HT1080 (cell line): ENCODE measurements around the gene DCAKD. TPM values are rescaled to one million over a fixed set of nuclear protein-coding genes. Genes with fewer than 3 reads are reported as not detected.

Experiments
- DNase-seq: peaks from one replicate; pipeline ENCODE4 v3.0.0-alpha.2; 2015; ENCODE audit warnings: low read depth
- total RNA-seq: library from RNA; depleted of rRNA; stranded (reverse); fragments of >200 nt; shearing (Covaris generic); gene quantifications from 2 replicates; pipeline ENCODE4 v1.2.3, GENCODE V29; 2014

Gene DCAKD
- total RNA-seq, 1 experiment from 2014 or later, result 23.1 TPM

DNA sequence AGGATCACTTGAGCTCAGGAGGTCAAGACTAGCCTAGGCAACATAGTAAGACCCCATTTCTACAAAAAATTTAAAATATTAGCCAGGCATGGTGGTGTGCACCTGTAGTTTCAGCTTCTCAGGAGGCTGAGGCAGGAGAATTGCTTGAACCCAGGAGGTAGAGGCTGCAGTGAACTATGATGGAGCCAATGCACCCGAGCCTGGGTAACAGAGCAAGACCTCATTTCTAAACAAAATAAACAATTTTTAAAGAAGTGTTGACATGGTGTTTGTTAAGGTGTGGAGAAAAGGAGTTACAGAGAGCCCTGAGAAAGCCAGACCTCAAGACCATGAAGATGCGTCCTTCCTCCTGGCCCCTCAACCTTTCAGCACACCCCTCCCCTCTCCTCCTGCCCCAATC is 45.7 kb downstream of the DCAKD start:
- DNase-seq, result no peak

DNA sequence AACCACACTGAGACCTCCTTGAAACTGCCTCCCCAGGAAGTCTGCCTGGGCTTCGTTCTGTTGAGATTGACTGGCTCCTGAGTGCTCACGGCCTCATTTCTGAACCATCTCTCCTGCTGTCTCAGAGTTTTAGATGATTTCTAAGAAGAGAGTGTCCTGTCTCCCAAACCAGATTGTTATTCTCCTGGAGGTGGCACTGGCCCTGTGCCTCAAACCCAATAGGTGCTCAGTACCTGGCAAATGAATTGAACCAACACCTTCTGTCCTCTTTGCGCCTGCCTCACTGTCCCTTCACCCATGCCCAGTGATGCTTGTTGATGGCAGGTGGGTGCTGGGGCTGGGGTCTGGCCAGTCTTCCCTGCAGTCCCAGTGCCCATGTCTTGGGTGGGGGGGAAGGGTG is 47.0 kb downstream of the DCAKD start:
- no peak for DNase-seq

DNA sequence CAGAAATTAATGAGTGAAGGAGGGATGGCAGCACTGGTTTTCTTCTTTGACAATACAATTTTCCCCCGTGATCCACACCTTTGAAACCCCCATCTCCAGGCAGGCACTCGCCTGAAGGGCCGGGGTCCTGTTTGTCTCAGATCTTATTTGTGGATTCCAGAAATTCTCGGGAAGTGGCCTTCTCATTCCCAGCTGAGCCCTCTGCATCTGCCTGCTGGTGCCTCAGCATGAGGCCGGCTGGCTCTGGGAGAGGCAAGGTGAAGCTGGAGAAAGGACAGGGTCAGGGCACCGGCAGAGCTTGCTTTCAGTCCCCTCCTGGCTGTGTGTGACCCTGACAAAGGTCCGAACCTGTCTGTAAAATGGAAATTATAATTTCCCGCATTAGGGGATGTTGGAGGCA is 47.6 kb downstream of the DCAKD start:
- no peak for DNase-seq

DNA sequence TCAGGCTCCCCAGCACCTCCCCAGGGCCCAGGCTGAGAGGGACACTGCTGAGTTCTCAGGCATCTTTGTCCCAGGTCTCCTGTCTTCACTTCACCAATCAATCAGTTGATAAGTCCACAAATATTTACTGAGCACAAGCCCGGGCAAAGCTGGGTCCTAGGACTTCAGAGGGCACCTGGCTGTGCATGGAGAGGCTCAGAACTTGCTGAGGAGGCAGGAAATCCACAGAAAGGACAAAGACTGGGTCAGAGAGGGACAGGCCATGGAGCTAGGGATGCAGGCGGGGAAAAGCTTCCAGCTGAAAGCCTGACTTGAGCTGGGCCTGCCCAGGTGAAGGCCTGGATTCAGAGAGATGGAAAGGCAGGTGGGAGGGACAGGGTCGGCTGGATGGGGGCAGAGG is 50.1 kb downstream of the DCAKD start:
- no peak for DNase-seq

DNA sequence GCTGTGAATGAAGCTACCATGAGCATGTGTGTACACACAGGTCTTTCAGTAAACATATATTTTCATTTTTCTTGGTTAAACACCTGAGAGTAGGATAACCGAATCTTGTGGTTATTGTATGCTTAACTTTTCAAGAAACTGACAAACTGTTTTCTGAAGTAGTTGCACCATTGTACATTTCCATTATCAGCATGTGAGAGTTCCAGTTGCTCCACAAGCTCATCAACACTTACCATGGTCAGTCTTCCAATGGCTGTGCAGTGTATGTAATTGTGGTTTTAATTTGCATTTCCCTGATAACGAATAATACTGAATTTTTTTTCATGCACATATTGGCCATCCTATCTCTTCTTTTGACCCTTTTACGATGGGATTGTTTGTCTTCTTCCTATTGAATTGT is 52.0 kb downstream of the DCAKD start:
- DNase-seq, result no peak

DNA sequence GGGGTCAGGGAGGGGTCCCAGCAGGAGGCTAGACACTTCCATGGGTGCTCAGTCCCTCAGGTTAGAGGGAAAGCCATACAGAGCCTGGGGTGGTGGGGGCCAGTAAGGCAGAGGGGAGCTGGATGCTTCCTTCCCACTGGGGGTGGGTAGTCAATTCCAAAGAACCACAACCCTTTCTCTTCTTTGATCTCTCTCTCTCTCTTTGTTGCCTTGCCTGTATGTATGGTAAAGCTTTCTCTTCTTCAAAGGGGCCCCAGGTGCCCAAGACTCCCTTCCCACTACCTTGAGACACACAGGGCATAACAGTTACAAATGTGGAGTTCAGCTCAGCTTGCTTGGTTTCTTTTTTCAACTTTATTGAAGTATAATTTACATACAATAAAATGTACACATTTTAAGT is 52.8 kb downstream of the DCAKD start:
- DNase-seq, result no peak

DNA sequence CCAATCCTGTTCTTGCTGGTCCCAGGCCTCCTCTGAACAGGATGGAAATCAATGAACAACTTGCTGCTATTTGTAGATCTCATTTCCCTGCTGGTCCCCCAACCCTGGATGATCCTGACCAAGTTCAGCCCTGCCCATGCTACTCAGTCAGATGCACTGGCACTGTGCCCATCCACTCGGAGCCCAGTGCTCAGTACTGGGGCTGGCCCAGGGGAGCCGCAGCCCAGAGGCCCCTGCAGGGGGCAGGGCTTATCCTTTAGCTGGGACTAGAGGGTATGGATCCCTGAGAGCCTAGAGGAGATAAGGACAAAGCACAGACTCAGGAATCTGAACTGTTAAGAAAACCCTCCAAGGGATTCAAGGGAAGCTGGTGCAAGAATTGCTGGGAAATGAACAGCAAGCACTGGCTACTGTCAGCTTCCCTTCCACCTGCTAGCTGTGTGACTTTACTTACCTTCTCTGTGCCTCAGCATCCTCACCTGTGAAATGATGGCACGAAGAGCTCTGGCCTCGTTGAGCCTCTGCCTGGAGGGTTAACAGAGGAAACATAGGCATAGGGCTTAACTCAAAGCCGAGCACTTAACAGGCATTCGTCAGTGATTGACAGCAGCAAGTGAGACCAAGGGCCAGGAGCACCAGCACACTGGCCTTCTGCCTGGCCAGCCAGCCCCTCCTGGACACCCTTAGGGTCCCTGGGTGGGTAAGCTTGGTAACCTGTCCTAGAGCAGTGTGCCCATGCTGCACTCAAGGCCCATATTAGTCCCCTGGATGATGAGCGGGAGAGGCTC is 53.5 kb downstream of the DCAKD start:
- no peak for DNase-seq

DNA sequence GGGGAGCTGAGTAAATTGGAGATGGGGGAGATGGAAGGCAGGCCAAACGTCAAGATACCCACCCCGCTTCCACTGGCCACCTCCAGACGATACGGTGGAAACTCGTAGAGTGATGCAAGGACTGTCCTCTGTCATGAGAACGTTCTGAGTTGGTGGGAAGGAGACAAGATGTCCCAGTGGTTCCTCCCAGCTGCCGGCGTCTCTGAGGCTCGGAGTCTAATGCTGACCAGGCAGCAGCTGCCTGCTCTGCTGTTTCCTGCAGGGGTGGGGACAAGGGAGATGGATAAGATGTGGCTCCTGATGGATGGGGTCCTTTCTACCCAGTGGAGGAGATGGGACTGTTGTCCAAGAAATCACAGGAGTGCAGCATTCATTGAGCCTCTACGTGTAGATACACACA is 55.1 kb downstream of the DCAKD start:
- DNase-seq, result no peak

DNA sequence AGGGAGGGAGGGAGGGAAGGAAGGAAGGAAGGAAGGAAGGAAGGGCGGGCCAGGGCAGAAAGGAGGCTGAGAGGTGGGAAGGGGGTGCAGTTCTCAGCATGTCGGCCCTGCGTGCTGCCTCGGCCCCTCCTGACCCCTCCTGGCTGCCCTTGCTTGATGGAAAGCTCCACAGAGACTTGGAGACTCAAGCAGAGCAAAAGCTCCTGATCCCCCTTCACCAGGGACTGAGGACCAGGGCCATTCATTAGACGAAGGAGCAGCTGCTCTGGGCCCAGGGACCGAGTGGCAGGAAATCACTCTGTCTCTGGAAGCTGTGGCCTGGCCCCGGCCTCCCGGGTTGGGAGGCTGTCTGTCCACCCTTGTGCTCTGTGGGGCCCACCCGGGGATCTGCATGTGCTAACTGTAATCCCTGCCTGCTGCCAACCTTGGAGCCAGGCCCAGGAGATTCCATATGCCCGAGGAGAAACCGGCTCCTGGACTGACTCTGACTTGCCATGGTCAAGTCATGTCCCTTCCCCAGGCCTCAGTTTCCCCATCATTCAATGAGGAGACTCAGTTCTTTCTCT is 55.9 kb downstream of the DCAKD start:
- no peak for DNase-seq

DNA sequence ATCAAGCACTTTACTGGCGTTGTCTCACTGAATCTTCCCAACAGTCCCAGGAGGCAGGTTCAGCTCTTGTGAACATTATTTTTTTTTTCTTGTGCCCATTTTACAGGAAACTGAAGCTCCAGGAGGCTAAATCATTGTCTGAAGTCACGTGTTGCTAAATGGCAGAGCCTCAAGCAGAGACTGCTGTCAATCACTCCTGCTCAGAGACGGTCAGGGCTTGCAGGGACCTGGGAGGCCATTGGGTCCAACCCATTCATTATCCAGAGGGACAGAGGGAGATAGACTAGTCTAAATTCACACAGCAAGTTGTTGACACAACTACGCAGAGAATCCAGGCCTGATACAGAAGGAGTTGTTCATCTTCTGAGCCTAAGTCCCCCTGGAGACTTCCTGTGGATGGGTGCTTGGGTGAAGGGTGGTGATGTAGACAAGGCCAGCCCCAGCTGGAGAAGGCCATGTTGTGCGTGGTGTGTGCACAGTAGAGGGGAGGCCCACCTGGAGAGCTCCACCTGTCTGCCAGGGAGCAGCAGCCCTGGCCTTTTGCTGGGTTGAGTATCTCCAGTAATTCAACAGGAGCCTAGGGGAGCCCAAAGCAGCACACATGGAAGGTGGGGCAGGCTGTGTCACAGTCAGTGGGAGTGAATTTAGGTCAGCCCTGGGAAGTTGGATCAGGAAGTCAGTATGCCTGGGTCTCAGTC is 59.0 kb downstream of the DCAKD start:
- no peak for DNase-seq

DNA sequence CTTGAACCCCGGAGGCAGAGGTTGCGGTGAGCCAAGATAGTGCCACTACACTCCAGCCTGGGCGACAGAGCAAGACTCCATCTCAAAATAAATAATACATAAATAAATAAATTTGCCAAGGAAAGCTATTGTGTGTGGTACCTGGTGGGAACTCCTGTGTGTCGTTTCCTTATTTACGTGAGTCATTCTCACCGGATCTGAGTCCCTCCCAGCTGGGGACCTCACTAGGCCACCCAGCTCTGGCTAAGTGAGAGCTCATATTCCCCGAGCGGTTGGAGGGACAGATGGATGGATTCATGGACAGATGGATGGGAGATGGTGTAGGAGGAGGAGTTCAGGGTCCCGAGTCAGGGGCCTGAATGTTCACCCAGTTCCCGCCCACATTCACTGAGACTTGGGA is 60.4 kb downstream of the DCAKD start:
- peak; percentile 47 for DNase-seq

DNA sequence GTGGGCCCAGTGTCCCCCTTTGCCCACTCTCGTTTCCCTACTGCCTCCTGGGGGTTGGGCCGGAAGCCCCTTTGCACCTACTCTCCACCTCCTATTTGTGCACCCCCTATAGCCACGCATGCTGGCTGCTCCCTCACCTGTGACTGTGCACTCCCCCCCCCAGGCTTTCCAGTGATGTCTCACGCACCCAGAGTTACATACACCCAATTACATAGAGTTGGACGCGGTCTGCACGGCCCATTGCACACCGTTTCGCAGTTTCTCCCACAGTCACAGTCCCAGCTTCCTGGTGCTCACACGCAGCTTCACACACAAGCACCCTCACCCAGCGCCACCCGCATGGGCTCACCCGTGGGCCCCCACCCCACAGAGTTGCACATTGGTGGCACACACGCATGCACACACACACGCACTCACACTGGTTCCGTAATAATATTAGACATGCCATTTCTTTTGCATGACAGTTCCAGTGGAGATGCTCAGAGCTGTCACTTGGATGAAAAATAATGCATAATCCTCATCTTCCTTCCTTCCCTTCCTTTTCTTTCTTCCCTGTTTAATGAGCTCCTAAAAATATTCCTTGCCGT is 61.8 kb downstream of the DCAKD start:
- no peak for DNase-seq

DNA sequence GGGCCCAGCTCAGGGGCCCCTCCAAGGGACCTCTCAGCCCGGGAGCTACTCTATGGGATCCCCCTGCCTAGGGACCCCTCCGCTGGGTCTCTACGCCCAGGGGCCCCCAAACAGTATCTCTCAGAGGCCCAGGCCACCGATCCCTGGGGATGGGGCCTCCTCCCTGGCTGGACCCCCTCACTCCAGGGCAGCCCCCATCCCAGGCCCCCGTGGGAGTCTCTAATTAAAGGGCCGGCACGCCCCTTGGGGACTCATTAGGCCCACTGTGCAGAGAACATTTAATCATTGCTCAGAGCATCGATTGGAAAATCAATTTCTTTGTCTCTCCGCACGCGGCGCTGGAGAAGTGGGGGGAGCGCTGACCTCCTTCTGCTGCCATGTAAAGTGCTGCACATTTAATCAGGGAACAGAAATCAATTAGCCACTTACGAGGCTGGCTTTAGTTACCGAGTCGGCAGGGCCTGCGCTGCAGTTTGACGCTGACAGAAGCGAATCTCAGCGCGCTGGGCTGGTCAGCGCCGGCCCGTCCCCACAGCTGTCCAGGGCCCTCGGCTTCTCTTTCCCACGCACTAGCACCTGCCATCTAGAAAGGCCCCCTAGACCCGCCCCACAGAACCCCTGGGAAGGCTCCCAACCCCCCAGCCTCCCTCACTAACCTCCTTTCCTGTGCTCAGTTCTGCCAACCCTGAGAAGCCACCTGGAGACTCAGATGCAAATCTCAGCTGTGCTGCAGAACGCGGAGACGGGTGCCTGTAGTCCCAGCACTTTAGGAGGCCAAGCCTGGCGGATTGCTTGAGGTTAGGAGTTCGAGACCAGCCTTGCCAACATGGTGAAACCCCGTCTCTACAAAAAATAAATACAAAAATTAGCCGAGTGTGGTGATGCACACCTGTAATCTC is 63.1 kb downstream of the DCAKD start:
- no peak for DNase-seq

DNA sequence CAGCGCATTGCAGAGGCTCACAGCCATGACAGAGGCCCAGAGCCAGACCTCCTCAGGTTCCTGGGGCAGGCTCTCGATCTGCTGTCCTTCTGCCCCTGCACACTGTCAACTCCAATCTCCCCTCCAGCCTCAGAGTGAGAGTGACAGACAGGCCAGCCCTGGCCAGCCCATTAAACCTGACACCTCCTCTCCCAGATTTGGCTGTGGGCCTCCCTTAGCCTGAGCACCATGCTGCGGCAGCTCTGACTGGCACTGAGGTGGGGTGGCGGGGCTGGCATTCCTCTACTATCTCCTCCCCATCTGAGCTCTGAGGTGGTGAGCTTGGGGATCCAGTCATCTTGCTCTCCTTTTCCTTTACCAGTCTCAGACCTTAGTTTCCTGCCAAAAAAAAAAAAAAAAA is 67.9 kb downstream of the DCAKD start:
- no peak for DNase-seq

DNA sequence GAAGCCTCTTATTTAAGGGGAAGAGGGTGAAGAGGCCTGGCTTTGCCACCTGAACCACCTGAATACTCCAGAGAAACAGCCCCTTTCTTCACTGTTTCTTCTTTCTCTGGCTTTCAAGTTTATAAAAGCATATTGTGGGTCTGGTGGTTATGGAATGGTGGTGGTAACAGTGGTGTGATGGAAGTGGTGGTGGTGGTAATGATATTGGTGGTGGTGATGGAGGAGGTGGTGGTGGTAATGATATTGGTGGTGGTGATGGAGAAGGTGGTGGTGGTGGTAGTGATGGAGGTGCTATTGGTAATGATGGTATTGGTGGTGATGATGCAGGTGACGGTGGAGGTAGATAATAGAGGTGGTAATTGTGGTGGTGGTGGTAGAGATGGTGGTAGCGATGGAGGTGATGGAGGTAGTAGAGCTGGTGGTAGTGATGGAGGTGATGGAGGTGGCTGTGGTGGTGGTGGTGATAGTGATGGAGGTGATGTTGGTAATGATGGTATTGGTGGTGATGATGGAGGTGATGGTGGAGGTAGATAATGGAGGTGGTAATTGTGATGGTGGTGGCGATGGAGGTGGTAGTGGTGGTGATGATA is 69.2 kb downstream of the DCAKD start:
- DNase-seq, result no peak

DNA sequence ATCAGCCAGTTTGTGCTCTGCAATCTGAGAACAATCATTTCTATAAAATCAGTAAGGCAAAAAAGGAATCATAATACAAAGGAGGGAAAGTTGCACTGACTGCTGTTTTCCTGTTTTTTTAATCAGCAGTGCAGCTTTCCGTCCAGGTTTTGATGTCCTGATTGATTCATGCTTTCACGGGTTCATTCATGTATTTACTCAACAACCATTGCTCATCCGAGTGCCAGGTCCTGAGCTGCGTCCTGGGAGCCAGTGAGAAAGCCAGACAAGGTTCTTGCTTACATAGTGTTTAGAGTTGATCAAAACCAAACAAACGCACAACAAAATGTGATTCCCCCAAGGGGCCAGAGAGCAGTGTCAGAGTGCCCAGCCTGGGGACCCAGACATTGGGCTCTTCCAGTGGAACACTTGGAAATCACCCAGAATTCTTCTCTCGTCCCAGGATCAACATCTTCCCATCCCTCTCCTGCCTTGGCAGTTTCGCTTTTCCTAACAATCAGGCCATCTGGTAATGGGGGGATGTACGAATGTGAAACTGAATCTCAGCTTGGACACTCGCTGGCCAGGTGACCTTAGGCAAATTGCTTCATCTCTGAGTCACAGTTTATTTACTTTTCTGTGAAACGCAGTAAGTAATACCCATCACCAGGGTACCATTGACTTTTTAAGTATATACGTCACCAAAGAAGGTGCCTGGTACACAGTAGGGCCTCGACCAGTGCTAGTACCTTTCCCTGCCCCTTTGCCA is 70.0 kb downstream of the DCAKD start:
- peak; percentile 64 for DNase-seq

DNA sequence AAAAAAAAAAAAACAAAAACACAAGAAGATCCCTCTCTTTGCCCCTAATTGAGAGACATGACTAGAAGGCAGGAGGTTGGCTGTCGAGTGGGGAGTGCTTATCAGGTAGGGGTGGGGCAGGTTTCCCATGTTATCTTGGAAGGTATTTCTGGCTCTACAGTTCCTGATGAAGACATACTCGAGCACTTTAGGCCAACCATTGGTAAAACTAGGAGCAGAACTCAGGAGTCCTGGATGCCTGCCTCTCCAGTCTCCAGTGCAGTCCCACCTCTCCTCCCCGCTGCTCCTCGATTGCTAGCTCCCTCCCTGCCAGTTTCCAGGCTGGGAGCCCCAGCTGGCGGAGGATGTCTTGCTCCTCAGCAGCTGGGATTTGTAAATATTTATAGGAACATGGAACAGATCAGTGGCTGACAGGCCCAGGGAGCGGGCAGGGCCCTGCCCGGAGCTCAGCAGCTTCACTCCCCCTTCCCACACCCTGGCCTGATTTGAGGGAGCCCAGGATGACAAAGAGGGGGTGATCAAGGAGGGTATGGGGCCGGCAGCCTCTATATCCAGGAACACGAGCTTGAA is 71.9 kb downstream of the DCAKD start:
- DNase-seq, result no peak

DNA sequence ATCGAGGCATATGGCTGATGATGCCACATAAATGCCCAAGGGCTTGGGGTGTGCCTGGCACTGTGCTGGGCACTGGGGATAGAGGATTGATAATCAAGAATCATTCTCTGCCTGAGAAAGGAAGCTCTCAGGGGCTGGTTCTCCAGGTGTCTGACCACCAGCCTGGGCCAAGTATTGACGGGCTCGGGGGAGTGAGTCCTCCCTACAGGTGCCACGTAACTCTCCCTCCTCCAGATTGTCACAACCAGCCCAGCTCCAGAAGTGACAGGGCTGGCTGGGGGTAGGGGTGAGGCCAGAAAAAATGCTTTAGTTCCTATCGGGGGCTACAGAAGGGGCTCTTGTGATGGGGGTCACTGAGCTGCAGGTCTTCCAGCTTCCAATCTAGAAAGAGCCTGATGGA is 72.6 kb downstream of the DCAKD start:
- DNase-seq, result no peak

DNA sequence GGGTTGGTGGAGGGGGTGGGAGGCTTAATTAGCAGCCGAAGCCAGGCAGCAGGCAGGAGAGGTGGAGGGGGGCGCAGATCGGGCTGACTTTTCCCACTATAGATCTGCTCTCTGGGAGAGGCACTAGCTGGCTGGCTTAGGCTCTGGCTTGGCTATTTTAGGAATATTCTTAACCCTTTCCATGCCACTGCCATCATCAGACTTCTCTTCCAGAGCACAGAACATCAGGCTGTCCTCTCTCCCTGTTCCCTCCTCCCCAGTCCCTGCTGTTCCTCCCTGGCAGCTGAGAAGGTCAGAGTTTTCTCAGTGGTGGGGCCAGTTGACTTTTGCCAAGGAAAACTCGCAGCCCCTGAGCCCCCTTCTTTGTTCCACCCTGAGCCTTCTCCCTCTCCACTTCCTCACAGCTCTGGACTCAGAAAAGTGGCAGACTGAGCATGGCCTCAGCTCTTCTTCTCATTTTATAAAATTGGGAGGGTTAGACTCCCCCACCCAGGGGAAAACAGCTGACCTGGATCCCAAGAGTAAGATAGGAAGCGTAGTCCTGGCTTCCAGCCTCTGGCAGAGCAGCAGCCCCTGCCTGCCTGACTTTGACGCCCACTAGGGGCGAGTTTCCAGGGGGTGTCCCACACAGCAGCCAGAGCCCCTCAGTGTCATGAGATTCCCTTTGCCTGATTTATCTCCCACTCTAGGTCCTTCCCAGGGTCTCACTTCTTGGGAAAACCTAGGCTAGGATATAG is 73.5 kb downstream of the DCAKD start:
- DNase-seq, result no peak
